ENCODE measurements around the gene NFASC. TPM values are rescaled to one million over a fixed set of nuclear protein-coding genes. Genes with fewer than 3 reads are reported as not detected.
A peak's percentile ranks its signal among the peaks of the same experiment; 100 is the strongest.

Gene NFASC
- total and polyA plus RNA-seq, 4 donors, result 51.4 to 173 (median 113) TPM

DNA sequence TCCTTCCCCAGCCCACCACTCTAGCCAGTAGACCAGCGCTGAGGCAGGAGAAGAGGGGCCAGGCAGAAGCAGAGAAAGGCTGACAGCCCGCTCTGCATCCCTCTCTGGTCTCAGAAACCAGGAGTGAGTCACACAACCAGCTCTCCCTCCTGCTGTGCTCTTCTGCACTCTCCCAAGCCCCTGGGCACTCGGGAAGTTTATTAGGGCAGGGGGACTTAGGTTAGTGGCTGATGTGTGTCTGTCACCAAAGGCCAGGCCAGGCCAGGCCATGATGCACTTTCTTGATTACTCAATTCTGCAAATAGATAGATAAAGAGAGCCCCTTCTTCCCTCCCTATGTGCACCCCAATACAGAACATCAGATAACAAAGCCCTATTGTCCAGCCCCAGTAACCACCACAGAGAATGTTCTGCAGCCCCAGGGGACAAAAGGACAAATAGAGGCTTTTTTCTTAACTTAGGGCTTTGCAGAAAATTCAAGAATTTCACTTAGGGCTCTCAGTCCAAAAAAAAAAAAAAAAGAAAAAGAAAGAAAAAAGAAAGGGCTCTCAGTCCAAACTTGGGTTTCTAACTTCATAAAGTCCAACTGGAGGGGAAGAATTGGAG, 119.5 kb downstream of the NFASC start:
- DNase-seq (ENCODE audit: low read depth in 4 of 6, low spot score in 6 of 6), result no peak
- peaks cover 45% of the 10 kb centered on the region for H3K4me1 ChIP-seq (ENCODE audit: control insufficient read depth, insufficient read depth, low read length)
- H3K36me3 ChIP-seq (ENCODE audit: control insufficient read depth, insufficient read depth, low read length), result peaks cover 68% of the 10 kb centered on the region
- H3K27me3 ChIP-seq (ENCODE audit: control insufficient read depth, insufficient read depth, low read length), result no peaks in the 10 kb centered on the region
- 100% methylated on average over 1 of the region's 3 CpGs for WGBS (ENCODE audit: insufficient coverage)
- H3K9me3 ChIP-seq (ENCODE audit: control insufficient read depth, insufficient read depth, low read length), result no peaks in the 10 kb centered on the region
- no peak overlapping the region for H3K4me3 ChIP-seq (ENCODE audit: low read depth, low read length)
- H3K27ac ChIP-seq (ENCODE audit: low read depth, low read length), result peak overlapping the region; percentile 80

DNA sequence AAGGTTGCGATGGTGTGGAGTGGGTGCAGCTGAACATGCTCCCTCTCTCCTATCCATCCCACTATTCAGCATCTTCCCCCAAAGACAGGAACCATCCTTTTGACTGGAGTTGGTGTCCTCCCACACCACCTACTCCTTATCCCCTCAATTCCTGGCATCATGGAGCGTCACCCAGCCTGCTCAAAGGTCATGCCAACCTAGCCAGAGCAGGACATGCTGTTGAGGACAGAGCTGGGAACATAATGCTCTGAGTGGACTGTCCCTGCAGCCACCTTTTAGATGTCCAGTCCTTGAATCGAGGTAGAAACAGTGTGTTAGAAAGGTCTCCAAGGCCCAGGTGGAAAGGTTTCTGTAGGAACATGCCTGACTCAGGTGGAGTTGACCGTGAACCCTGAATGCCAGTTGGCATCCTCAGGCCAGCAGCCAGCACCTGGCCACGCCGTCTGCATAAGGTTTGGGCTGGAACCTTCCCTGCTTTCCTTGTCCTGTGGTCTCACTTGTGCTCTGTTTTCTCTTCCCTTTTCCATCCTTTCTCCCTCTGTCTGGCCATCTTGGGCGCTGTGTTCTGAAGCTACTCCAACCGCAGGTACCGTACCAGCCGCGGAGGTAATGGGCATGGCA, 120.2 kb downstream of the NFASC start:
- H3K36me3 ChIP-seq (ENCODE audit: control insufficient read depth, insufficient read depth, low read length), result peaks cover 70% of the 10 kb centered on the region
- peak overlapping the region; percentile 80 for H3K27ac ChIP-seq (ENCODE audit: low read depth, low read length)
- WGBS (ENCODE audit: insufficient coverage), result 66% methylated on average over 10 of the region's 11 CpGs

DNA sequence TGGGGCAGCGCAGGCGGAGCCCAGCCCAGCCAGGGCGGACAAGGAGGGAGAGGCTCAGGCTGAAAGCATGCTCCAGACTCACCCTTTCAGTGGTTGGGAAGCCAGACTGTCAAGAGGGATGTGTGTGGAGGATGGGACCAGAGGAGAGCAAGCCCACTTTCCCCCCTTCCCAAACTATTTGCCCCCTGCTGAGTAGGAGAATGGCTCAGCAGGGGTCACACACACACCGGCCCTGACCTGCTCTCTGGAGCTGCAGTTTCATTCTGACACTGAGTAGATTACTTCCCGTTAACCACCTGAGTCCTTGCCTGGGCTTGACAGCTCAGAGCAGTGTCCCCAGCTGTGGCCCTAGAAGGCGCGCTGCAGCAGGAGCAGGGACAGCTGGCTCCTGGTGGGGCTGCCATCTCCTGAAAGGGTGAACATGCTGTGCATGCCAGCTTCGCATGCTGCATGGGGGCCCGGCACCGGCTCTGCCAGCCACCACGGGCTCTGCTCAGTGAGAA, 120.7 kb downstream of the NFASC start:
- peaks cover 70% of the 10 kb centered on the region for H3K36me3 ChIP-seq (ENCODE audit: control insufficient read depth, insufficient read depth, low read length)
- H3K27ac ChIP-seq (ENCODE audit: low read depth, low read length), result peak overlapping the region; percentile 80
- peaks cover 49% of the 10 kb centered on the region for H3K4me1 ChIP-seq (ENCODE audit: control insufficient read depth, insufficient read depth, low read length)
- DNase-seq (ENCODE audit: low read depth in 4 of 6, low spot score in 6 of 6), result peak in 1 of 6 donors; percentile 47
- no peaks in the 10 kb centered on the region for H3K27me3 ChIP-seq (ENCODE audit: control insufficient read depth, insufficient read depth, low read length)
- H3K9me3 ChIP-seq (ENCODE audit: control insufficient read depth, insufficient read depth, low read length), result no peaks in the 10 kb centered on the region
- WGBS (ENCODE audit: insufficient coverage), result 59% methylated on average over 11 of the region's 11 CpGs
- no peak overlapping the region for H3K4me3 ChIP-seq (ENCODE audit: low read depth, low read length)

More for the DNA sequence above, 120.2 kb downstream of the NFASC start:
- Histone ChIP-seq H3K9me3 (ENCODE audit: control insufficient read depth, insufficient read depth, low read length) (no peaks in the 10 kb centered on the region), H3K4me1 (ENCODE audit: control insufficient read depth, insufficient read depth, low read length) (peaks cover 49% of the 10 kb centered on the region), H3K4me3 (ENCODE audit: low read depth, low read length) (no peak overlapping the region), H3K27me3 (ENCODE audit: control insufficient read depth, insufficient read depth, low read length) (no peaks in the 10 kb centered on the region)
- DNase-seq (ENCODE audit: low read depth in 4 of 6, low spot score in 6 of 6), result no peak

DNA sequence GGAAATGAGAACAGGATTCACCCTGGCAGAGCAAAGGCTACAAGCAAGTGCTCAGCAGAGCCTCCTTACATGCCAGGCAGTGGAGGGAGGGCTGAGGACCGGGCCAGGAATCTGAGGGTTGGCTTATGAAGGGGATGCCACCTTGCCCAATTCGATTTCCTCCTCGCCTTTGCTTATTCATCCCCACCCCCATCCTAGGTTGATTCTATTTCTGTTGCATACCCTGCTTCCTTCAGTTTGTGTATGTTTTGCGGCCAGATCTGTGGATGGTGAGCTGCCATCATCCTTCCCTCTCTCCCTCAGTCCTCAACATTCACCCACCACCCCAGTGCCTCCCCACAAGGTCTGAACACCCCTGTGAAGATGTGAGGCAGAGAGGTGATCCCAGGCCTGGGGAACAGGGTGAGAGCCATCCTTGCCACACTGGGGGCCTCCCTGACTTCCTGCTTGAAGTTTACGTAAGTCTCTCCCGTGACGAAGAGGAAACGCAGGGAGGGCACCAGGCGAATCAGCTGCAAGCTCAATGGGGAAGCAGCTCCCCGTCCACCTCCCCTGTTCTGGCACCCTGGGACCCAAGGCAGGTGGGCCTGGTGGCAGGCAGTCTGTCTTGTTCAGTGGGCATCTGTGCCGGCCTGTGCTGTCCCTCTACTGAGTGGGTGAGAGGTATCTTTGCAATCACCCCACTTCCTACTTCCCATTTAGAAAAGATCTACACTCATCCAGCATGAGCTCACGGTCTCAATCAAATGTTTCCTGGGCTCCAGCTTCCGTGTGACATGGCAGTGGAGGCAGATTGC, 121.7 kb downstream of the NFASC start:
- DNase-seq (ENCODE audit: low read depth in 4 of 6, low spot score in 6 of 6), result no peak
- 83% methylated on average over 10 of the region's 13 CpGs for WGBS (ENCODE audit: insufficient coverage)
- Histone ChIP-seq H3K27me3 (ENCODE audit: control insufficient read depth, insufficient read depth, low read length) (no peaks in the 10 kb centered on the region), H3K4me1 (ENCODE audit: control insufficient read depth, insufficient read depth, low read length) (peaks cover 55% of the 10 kb centered on the region), H3K36me3 (ENCODE audit: control insufficient read depth, insufficient read depth, low read length) (peaks cover 70% of the 10 kb centered on the region), H3K9me3 (ENCODE audit: control insufficient read depth, insufficient read depth, low read length) (no peaks in the 10 kb centered on the region), H3K27ac (ENCODE audit: low read depth, low read length) (no peak overlapping the region), H3K4me3 (ENCODE audit: low read depth, low read length) (no peak overlapping the region)

DNA sequence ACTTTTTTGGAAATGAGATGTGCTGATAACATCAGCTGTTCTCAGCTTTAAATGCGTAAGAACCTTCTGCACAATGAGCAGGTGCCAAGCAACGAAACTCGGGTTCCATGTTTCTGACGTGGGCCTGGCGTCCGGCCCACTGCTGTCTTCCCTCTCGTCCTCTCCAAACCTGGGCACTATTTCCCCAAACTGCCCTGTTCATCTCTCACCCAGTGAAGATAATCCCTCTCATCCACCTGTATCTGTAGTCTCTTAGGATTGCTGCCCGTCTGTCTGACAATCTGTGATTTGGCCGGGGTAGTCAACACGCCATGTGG, 122.3 kb downstream of the NFASC start:
- Histone ChIP-seq H3K4me3 (ENCODE audit: low read depth, low read length) (no peak overlapping the region), H3K27me3 (ENCODE audit: control insufficient read depth, insufficient read depth, low read length) (no peaks in the 10 kb centered on the region), H3K9me3 (ENCODE audit: control insufficient read depth, insufficient read depth, low read length) (no peaks in the 10 kb centered on the region), H3K36me3 (ENCODE audit: control insufficient read depth, insufficient read depth, low read length) (peaks cover 75% of the 10 kb centered on the region), H3K4me1 (ENCODE audit: control insufficient read depth, insufficient read depth, low read length) (peaks cover 61% of the 10 kb centered on the region), H3K27ac (ENCODE audit: low read depth, low read length) (no peak overlapping the region)
- 89% methylated on average over 10 of the region's 10 CpGs for WGBS (ENCODE audit: insufficient coverage)
- DNase-seq (ENCODE audit: low read depth in 4 of 6, low spot score in 6 of 6), result peak in 1 of 6 donors; percentile 61

DNA sequence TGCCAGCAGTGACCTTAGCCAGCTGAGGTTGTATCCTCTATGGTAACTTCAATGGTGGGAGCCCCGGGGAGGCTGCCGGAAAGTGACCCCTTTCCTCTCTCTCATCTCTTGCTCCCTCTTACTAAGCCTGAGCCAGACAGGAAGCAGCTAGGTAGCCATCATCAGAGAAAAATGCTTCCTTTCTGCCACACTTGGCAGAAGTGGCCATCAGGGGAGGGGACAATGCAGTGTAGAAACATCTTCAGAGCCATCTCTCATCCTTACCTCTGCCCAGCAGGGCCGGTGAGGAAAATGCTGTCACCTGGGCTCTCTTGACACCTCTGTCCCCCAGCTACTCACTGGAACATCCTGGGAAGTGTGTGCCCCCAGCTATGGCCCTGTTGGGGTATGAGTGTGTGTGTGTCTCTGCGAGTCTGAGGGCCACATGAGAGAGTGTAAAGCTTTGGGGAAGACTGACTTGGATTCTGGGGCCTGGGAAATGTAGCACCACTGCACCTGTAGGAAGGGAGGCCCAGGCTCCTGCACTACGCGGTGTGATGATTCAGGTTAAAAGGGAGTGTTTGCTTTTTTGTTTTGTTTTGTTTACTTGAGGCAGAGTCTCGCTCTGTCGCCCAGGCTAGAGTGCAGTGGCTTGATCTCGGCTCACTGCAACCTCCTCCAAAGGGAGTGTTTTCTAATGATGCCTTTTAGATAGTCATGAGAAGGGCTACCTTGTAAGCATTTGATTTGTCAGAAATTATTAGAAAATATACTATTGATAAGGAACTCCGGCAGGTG, 123.6 kb downstream of the NFASC start:
- Histone ChIP-seq H3K27me3 (ENCODE audit: control insufficient read depth, insufficient read depth, low read length) (no peaks in the 10 kb centered on the region), H3K4me1 (ENCODE audit: control insufficient read depth, insufficient read depth, low read length) (peaks cover 50% of the 10 kb centered on the region), H3K27ac (ENCODE audit: low read depth, low read length) (no peak overlapping the region), H3K9me3 (ENCODE audit: control insufficient read depth, insufficient read depth, low read length) (no peaks in the 10 kb centered on the region), H3K4me3 (ENCODE audit: low read depth, low read length) (no peak overlapping the region), H3K36me3 (ENCODE audit: control insufficient read depth, insufficient read depth, low read length) (peaks cover 74% of the 10 kb centered on the region)
- DNase-seq (ENCODE audit: low read depth in 4 of 6, low spot score in 6 of 6), result no peak
- 88% methylated on average over 8 of the region's 10 CpGs for WGBS (ENCODE audit: insufficient coverage)

DNA sequence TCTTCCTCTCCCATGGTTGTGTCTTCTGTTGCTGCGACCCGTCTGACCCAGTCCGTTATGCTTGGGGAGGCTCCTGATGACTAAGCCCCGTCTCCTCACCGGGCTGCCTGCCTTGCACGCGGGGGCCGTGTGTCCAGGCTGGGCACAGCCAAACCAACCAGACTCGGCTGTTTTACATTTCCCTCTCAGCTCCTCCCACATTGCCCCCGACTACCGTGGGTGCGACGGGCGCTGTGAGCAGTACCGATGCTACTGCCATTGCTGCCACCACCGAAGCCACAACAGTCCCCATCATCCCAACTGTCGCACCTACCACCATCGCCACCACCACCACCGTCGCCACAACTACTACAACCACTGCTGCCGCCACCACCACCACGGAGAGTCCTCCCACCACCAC, 126.3 kb downstream of the NFASC start:
- no peak overlapping the region for H3K4me3 ChIP-seq (ENCODE audit: low read depth, low read length)
- no peak for DNase-seq (ENCODE audit: low read depth in 4 of 6, low spot score in 6 of 6)
- 91% methylated on average over 22 of the region's 22 CpGs for WGBS (ENCODE audit: insufficient coverage)
- H3K27ac ChIP-seq (ENCODE audit: low read depth, low read length), result no peak overlapping the region
- no peaks in the 10 kb centered on the region for H3K9me3 ChIP-seq (ENCODE audit: control insufficient read depth, insufficient read depth, low read length)
- H3K36me3 ChIP-seq (ENCODE audit: control insufficient read depth, insufficient read depth, low read length), result peaks cover 70% of the 10 kb centered on the region
- H3K4me1 ChIP-seq (ENCODE audit: control insufficient read depth, insufficient read depth, low read length), result peaks cover 30% of the 10 kb centered on the region
- no peaks in the 10 kb centered on the region for H3K27me3 ChIP-seq (ENCODE audit: control insufficient read depth, insufficient read depth, low read length)

DNA sequence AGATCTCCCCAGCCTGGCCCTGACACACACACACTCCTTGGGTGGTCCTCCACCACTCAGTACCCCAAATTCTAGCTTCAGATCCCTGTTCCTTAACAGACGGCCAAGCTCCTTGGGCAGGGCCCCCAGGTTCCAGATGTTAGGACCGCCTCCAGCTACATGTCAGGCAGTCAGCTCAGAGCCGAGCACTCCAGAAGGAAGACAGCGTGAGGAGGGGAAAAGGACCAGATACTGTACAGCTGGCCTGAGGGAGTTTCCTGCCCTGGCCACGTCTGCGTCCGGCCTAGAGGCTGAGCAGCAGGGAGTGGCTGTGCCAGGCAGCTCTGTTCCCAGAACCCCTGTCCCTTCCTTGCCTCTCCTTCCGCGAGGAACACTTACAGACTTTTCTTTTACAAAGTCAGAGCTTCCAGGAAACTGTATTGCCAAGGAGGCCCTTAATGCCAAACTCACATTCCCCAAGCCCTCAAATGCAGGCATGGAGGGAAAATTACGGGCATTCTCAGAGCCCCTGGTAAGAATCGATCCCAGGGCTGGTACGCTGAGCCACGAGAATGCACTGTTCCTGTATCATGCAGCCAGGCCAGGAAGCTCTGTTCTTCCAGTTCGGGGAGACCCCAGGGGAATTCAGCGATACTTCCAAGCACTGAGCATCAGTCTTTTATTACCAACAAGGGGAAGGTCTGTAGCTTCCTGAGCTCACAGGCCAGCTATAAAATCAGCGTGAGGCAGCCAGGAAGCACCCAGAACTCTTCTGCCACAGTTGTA, 127.1 kb downstream of the NFASC start:
- Histone ChIP-seq H3K4me3 (ENCODE audit: low read depth, low read length) (no peak overlapping the region), H3K36me3 (ENCODE audit: control insufficient read depth, insufficient read depth, low read length) (peaks cover 68% of the 10 kb centered on the region), H3K9me3 (ENCODE audit: control insufficient read depth, insufficient read depth, low read length) (no peaks in the 10 kb centered on the region), H3K4me1 (ENCODE audit: control insufficient read depth, insufficient read depth, low read length) (peaks cover 23% of the 10 kb centered on the region), H3K27me3 (ENCODE audit: control insufficient read depth, insufficient read depth, low read length) (no peaks in the 10 kb centered on the region), H3K27ac (ENCODE audit: low read depth, low read length) (no peak overlapping the region)
- 69% methylated on average over 14 of the region's 16 CpGs for WGBS (ENCODE audit: insufficient coverage)
- DNase-seq (ENCODE audit: low read depth in 4 of 6, low spot score in 6 of 6), result no peak

DNA sequence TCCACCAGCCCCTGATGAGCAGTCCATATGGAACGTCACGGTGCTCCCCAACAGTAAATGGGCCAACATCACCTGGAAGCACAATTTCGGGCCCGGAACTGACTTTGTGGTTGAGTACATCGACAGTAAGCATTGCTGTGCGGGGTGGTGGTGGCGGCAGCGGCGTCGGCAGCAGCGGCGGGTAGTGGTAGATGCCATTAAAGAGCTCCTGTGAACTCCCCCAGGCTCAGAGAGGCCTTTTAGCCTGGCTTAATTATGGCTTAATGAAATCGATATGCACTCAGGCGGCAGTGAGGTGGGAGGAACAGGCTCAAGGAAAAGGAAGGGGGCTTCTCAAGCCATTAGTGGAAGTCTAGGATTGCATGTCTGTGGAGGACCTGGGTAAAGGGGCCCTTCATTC, 130.5 kb downstream of the NFASC start:
- peaks cover 60% of the 10 kb centered on the region for H3K36me3 ChIP-seq (ENCODE audit: control insufficient read depth, insufficient read depth, low read length)
- 78% methylated on average over 14 of the region's 14 CpGs for WGBS (ENCODE audit: insufficient coverage)

More for the DNA sequence above, 130.5 kb downstream of the NFASC start:
- Histone ChIP-seq H3K27ac (ENCODE audit: low read depth, low read length) (no peak overlapping the region), H3K9me3 (ENCODE audit: control insufficient read depth, insufficient read depth, low read length) (no peaks in the 10 kb centered on the region), H3K4me3 (ENCODE audit: low read depth, low read length) (no peak overlapping the region), H3K4me1 (ENCODE audit: control insufficient read depth, insufficient read depth, low read length) (peaks cover 16% of the 10 kb centered on the region), H3K27me3 (ENCODE audit: control insufficient read depth, insufficient read depth, low read length) (no peaks in the 10 kb centered on the region)
- peak in 1 of 6 donors; percentile 82 for DNase-seq (ENCODE audit: low read depth in 4 of 6, low spot score in 6 of 6)

Data from spinal cord (tissue), 10 donors.